ENCODE measurements around the gene TRAF1. TPM values are rescaled to one million over a fixed set of nuclear protein-coding genes. Genes with fewer than 3 reads are reported as not detected.

The TRAF1 gene
- total RNA-seq, 4 donors from 2014 or later, result 3.0 to 9.0 (median 6.1) TPM

DNA sequence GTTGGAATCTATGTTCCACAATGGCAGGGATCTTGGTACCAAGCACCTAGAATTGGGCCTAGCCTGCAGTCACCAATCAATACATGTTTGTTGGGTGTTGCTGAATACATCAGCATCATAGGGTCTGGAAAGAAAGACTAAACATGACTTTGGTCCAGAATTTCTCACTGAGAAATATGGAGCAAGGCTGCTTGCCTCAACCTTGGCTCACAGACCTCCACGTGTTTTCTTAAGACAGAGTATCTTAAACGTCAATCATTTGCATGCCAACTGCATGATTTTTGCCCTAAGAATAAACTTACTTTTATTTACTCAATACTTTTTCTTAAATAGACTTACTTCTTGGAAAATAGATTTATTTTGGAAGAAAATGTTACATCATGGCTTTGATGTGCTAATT lies 22.7 kb upstream of the TRAF1 start:
- DNase-seq (ENCODE audit: low spot score) (no peak), ATAC-seq (ENCODE audit: low FRiP score) (no peak)
- TF ChIP-seq, protein P1, sequence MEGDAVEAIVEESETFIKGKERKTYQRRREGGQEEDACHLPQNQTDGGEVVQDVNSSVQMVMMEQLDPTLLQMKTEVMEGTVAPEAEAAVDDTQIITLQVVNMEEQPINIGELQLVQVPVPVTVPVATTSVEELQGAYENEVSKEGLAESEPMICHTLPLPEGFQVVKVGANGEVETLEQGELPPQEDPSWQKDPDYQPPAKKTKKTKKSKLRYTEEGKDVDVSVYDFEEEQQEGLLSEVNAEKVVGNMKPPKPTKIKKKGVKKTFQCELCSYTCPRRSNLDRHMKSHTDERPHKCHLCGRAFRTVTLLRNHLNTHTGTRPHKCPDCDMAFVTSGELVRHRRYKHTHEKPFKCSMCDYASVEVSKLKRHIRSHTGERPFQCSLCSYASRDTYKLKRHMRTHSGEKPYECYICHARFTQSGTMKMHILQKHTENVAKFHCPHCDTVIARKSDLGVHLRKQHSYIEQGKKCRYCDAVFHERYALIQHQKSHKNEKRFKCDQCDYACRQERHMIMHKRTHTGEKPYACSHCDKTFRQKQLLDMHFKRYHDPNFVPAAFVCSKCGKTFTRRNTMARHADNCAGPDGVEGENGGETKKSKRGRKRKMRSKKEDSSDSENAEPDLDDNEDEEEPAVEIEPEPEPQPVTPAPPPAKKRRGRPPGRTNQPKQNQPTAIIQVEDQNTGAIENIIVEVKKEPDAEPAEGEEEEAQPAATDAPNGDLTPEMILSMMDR (IDR thresholded peaks at IDR 0.05), result no peak

DNA sequence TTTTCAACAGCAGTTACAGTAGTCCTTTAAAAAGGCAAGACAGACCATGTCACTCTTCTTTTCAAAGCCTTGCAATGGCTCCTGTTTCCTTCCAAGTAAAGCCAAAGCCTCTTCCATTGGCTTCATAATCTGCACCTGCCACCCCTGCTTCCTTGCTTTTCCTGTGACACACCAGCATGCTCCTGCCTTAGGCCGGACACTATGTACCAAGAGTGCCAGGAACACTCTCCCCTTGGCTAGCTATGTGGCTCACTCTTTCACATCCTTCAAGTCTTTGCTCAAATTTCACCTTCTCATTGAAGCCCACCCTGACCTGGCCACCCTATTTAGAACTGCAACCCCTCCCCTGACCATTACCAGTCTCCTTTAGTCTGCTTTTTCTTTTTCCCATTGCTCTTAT lies 22.2 kb upstream of the TRAF1 start:
- ATAC-seq (ENCODE audit: low FRiP score), result no peak
- DNase-seq (ENCODE audit: low spot score), result no peak
- TF ChIP-seq, protein P1 (IDR thresholded peaks at IDR 0.05), result no peak

DNA sequence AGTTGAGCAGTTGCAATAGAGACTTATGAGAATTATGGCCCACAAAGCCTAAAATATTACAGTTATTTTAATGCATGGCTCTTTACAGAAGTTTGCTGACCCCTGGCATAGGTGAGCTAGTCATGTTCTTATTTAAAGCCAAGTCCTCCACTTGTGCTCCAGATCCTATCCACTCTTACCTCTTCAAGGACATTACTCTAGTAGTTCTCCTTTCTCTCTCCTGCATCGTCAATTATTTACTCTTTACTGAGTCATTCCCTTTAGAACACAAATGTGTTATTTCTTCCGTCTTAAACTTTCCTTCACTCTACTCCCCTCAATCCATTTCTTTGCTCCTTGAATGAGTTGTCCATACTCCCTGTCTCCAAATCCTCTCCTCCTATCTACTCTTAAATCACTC lies 20.6 kb upstream of the TRAF1 start:
- no peak for ATAC-seq (ENCODE audit: low FRiP score)
- DNase-seq (ENCODE audit: low spot score), result no peak
- TF ChIP-seq, protein P1 (IDR thresholded peaks at IDR 0.05), result no peak

DNA sequence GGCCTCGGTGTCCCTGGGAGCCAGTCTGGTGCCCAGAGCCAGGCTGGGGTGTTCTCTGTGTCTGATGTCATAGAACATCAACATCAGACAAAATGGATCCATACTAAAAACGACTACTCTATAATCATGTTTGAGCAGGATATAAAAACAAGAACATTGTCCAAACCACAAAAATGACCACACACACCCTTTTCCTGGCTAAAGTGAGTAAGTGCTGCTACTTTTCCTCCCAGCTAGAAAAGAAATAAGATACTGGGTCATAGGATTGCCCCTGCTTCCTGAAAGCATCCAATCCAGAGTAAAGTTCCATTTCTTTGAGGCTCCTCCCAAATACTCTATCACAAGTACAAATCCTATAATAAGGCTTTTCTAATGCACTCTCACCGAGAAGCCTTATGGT lies 19.7 kb upstream of the TRAF1 start:
- TF ChIP-seq, protein P1 (IDR thresholded peaks at IDR 0.05), result no peak
- DNase-seq (ENCODE audit: low spot score) (no peak), ATAC-seq (ENCODE audit: low FRiP score) (no peak)

DNA sequence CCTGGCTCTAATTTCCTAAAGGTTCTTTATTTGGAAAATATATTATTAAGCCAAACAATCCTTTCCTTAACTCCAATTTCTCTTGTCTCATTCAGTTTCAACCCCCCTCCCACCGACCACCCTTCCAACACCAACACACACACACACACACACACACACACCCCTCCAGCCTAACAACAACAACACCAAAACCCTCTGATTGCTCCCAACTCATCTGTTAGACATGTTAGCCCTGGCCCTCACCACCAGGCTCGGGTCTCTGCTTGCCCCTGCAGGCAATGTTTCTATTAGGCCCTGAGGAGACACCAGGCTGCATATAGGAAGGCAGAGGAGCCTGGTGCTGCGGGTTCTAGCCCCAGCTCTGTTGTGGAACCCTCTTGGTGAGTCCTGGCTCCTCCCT lies 18.4 kb upstream of the TRAF1 start:
- ATAC-seq (ENCODE audit: low FRiP score) (no peak), DNase-seq (ENCODE audit: low spot score) (no peak)
- TF ChIP-seq, protein P1 (IDR thresholded peaks at IDR 0.05), result no peak

DNA sequence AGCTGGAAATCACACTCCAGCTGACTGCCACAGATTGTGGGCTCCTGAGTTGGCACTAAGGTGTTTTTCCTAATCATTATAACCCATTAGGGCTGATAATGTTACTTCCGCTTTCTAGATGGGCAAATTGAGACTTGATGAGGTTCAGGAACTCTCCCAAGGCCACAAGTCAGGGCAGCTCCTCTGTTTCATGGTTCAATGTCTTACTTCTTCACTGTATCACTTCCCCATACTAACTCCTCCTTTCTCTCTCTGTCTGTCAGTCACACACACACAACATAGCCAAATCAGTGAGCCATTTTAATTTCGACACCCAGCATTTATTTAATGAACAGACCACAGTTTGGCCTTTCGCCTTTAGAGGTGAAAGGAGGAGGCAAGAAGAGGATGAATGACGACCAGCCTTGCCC lies 17.8 kb upstream of the TRAF1 start:
- TF ChIP-seq, protein P1 (IDR thresholded peaks at IDR 0.05), result no peak
- ATAC-seq (ENCODE audit: low FRiP score) (no peak), DNase-seq (ENCODE audit: low spot score) (no peak)

DNA sequence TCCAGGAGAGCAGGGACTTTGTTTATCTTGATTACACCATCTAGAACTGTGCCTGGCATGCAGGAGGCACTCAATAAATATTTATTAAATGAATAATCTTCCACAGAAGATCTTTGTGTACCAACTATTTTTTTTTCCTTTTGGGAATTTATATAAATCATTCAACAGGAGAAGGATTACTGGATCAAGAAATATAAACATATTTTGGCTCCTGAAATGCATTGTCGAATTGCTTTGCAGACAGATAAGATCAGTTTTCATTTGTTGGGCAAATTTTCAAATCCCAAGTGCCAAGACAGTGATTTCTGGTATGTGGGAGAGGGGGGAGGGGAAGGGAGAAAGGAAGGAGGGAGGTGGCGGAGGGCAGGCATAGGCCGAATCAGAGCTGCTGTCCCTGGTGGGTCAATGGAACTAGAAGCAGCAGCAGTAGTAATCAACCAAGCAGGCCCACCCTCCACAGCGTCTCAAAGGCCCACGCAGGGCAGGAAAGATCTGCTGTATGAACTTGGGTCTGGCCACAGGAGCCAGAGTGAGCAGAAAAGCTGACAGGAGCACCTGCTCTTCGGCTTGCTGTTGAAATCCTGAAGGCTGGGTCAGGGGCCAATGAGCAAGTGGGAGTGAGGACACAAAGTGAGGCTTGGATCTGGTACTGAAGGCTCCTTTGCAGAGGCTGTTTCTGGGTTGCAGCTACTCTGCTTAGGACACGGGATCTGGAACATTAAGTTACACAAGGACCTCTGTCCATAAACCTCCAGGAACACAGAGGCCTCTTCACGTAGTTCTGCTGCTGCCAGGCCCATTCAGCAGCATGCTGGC lies 15.8 kb upstream of the TRAF1 start:
- ATAC-seq (ENCODE audit: low FRiP score) (peak; percentile 27), DNase-seq (ENCODE audit: low spot score) (no peak)
- TF ChIP-seq, protein P1 (IDR thresholded peaks at IDR 0.05), result no peak
